ENCODE data around the gene BLOC1S3.
"Not testable (repeated sequence)": the region's sequence is repeated elsewhere in the genome, so short reads cannot be mapped to it uniquely, and the experiment has no call there.

Gene BLOC1S3

DNA sequence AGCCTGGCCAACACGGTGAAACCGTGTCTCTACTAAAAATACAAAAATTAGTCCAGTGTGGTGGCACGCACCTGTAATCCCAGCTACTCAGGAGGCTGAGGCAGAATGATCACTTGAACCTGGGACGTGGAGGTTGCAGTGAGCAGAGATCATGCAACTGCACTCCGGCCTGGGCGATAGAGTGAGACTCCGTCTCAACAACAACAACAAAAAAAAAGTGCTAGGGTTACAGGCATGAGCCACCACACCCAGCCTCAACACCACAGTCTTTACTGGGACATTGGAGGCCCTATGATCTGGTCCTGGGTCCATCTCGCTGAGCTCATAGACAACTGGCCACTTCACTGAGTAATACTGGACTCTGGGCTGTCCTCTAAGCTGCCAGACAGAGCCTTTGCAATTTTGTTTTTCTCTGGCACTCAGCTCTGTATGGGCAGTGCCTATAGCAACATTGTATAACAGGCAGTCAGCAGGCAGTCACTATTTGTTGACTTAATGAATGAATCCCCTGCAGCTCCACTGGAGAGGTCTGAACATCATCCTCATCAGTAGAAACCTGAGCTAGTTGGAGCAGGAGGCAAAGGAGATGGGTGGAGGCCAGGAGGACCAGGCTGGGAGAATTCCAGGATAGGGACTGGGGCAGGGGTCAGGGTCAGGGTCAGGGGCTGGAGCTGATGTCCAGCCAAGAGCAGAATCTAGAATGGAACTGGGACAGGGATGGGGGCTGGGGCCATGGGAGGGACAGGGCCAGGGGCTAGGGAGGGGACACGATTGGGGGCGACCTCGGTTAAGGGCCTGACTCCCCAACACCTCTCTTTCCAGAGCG is 8.1 kb downstream of the BLOC1S3 start:
- no peak for FAIRE-seq

- FAIRE-seq, result no peak
Observed at GRCh38 chr19:45187421-45188100, 9.0 kb downstream of the BLOC1S3 start.

DNA sequence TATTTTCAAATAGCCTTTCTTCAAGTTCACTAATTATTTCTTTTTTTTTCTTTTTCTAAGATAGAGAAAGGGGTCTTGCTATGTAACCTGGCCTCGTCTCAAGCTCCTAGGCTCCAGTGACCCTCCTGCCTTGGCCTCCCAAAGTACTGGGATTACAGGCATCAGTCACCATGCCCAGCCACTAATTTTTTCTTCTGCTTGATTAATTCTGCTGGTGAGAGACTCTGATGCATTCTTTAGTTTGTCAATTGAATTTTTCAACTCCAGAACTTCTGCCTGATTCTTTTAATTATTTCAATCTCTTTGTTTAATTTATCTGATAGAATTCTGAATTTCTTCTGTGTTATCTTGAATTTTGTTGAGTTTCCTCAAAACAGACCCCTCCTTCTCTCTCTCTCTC is 11.4 kb downstream of the BLOC1S3 start:
- no peak for FAIRE-seq

GRCh38 chr19:45191375-45191774 is 12.8 kb downstream of the BLOC1S3 start:
- FAIRE-seq, result no peak

GRCh38 chr19:45195764-45196163 is 17.2 kb downstream of the BLOC1S3 start:
- FAIRE-seq, result no peak

GRCh38 chr19:45200568-45200967 is 22.0 kb downstream of the BLOC1S3 start:
- no peak for FAIRE-seq

- FAIRE-seq, result no peak
Observed at GRCh38 chr19:45202637-45203036, 24.1 kb downstream of the BLOC1S3 start.

- no peak for FAIRE-seq
Observed at GRCh38 chr19:45205810-45206209, 27.2 kb downstream of the BLOC1S3 start.

GRCh38 chr19:45206328-45206727 is 27.7 kb downstream of the BLOC1S3 start:
- FAIRE-seq, result no peak

GRCh38 chr19:45211751-45212381 is 33.3 kb downstream of the BLOC1S3 start:
- FAIRE-seq, result no peak

DNA sequence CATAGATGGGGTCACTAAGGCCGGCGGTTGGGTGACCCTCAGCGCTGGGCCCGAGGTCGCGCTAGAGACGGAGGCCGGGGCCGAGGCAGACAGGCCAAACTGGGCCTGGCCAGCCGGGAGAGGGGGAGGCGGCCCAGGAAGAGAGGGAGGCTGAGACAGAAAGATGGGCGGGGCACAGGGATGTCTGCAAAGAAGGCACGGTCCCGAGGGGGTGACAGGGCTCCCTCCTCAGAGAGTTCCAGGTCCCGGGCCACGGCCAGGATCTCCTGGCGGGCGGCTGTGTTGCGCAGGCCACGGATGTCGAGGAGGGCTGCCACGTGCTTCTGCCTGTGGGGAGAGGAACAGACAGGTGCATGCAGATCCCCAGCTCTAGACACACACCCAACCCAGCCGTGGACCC is 34.4 kb downstream of the BLOC1S3 start:
- no peak for FAIRE-seq

GRCh38 chr19:45215391-45216191 is 37.0 kb downstream of the BLOC1S3 start:
- FAIRE-seq, result no peak

GRCh38 chr19:45216667-45217066 is 38.1 kb downstream of the BLOC1S3 start:
- FAIRE-seq, result no peak

GRCh38 chr19:45217193-45217956 is 38.8 kb downstream of the BLOC1S3 start:
- no peak for FAIRE-seq

- no peak for FAIRE-seq
Observed at GRCh38 chr19:45217957-45218334, 39.4 kb downstream of the BLOC1S3 start.

GRCh38 chr19:45218426-45218825 is 39.8 kb downstream of the BLOC1S3 start:
- no peak for FAIRE-seq

DNA sequence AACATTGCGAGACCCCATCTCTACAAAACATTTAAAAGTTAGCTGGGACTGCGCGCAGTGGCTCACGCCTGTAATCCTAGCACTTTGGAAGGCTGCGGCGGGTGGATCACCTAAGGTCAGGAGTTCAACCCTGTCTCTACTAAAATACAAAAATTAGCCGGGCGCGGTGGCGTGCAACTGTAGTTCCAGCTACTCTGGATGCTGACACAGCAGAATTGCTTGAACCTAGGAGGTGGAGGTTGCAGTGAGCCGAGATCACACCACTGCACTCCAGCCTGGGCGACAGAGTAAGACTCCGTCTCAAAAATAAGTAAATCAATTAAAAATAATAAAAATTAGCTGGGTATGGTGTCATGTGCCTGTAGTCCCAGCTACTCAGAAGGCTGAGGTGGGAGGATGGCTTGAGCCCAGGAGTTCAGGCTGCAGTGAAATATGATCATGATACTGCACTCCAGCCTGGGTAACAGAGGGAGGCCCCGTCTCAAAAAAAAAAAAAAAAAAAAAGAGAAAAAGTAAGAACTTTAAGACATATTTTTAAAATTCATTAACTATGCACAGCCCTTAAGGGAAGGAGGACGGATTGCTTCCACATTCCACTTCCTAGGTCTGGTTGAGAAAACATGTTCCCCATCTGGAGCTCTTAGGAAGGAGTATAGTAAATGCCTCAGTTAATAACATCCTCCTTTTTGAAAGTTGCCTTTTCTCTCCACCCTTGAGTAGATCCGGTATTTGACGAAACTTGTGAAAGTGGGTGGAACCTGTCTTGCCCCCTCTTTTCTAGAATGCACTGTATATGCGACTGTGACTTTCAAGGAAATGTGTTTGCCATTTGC is 40.5 kb downstream of the BLOC1S3 start:
- FAIRE-seq, result no peak

DNA sequence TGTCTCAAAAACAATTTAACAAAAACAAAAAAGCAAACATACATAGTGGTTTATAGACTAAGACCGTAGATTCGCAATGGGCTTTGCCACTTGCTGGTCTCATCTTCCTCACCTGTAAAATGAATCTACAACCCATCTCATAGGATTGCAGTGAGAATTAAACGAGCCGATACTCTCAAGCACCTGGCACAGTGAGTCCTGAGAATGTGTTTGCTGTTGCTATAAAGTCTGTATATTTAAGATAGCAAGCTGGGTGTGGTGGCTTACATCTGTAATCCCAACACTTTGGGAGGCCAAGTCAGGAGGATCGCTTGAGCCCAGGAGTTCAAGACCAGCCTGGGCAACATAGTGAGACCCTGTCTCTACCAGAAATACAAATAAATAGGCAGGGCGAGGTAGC is 44.1 kb downstream of the BLOC1S3 start:
- FAIRE-seq, result no peak

GRCh38 chr19:45223879-45224278 is 45.3 kb downstream of the BLOC1S3 start:
- no peak for FAIRE-seq

DNA sequence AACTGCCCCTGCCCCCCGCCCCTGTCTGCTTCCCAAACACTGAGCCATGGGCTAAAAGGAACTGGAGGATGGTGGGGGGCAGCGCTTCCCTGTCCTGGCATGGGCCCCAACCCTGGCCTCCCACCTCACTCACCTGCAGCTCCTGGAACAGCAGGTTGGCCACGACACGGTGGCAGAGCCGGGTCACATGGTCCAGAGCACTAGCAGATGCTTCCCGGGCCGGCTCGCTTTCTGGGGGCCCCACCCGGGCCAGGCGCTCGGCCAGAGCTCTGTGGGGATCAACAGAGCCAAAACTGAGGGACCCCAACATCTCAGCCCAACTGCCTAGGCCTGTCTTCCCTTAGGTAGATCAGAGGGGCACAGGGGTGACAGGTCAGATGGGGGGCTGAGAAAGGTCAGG is 46.1 kb downstream of the BLOC1S3 start:
- FAIRE-seq, result no peak

- not testable (repeated sequence) for FAIRE-seq
Observed at GRCh38 chr19:45229056-45229455, 50.5 kb downstream of the BLOC1S3 start.
